HPDE6-E6E7 (cell line): Measurements from ENCODE around the gene AQP7.
"Not testable (repeated sequence)": the region's sequence is repeated elsewhere in the genome, so short reads cannot be mapped to it uniquely, and the experiment has no call there.

ENCODE experiments used
- DNase-seq: peaks from one replicate; pipeline ENCODE4 v3.0.0; 2011; ENCODE audit warnings: missing footprints; ENCODE audit errors: extremely low spot score

The AQP7 gene

GRCh38 chr9:33375238-33375840, 27.0 kb downstream of the AQP7 start:
- DNase-seq: no peak

- DNase-seq: peak; percentile 72
Observed at GRCh38 chr9:33374634-33375237, 27.6 kb downstream of the AQP7 start.

GRCh38 chr9:33374190-33374589, 28.2 kb downstream of the AQP7 start:
- DNase-seq: no peak

- DNase-seq: no peak
Observed at GRCh38 chr9:33372900-33373299, 29.5 kb downstream of the AQP7 start.

GRCh38 chr9:33366979-33367480, 35.3 kb downstream of the AQP7 start:
- DNase-seq: no peak

GRCh38 chr9:33364814-33365213, 37.6 kb downstream of the AQP7 start:
- not testable (repeated sequence) for DNase-seq

GRCh38 chr9:33364127-33364526, 38.2 kb downstream of the AQP7 start:
- DNase-seq: no peak

GRCh38 chr9:33358641-33359040, 43.7 kb downstream of the AQP7 start:
- DNase-seq: not testable (repeated sequence)

- DNase-seq: no peak
Observed at GRCh38 chr9:33355933-33356332, 46.4 kb downstream of the AQP7 start.

GRCh38 chr9:33354651-33355211, 47.6 kb downstream of the AQP7 start:
- DNase-seq: no peak

- no peak for DNase-seq
Observed at GRCh38 chr9:33351547-33351946, 50.8 kb downstream of the AQP7 start.

- DNase-seq: peak; percentile 51
Observed at GRCh38 chr9:33350310-33350709, 52.1 kb downstream of the AQP7 start.

GRCh38 chr9:33349743-33350142, 52.6 kb downstream of the AQP7 start:
- no peak for DNase-seq

GRCh38 chr9:33348998-33349397, 53.4 kb downstream of the AQP7 start:
- DNase-seq: no peak

GRCh38 chr9:33346564-33346963, 55.8 kb downstream of the AQP7 start:
- DNase-seq: no peak

GRCh38 chr9:33344145-33344544, 58.2 kb downstream of the AQP7 start:
- DNase-seq: no peak

GRCh38 chr9:33341182-33341581, 61.2 kb downstream of the AQP7 start:
- no peak for DNase-seq

GRCh38 chr9:33340186-33340585, 62.2 kb downstream of the AQP7 start:
- no peak for DNase-seq
